Vagina (tissue), 2 donors: Measurements from ENCODE around the gene VPS25.

Experiments
- POLR2A ChIP-seq, 2 donors: fragments of 450-650 bp; IDR thresholded peaks; one replicate each; pipeline ENCODE4 v1.6.1; 2017; ENCODE audit warnings: antibody characterized with exemption in 2 of 2, mild to moderate bottlenecking in 2 of 2, moderate library complexity in 2 of 2
- POLR2AphosphoS5 ChIP-seq, 2 donors: sonication (generic); formaldehyde crosslinking; IDR thresholded peaks; one replicate each; pipeline ENCODE4 v1.9.0; 2017; ENCODE audit warnings: antibody characterized with exemption in 2 of 2, mild to moderate bottlenecking in 2 of 2, low read depth in 1 of 2; ENCODE audit not compliant: insufficient read depth in 1 of 2
- TF ChIP-seq, protein P1 (sequence below), 3 experiments: fragments of 450-650 bp in 2 of 3; fragments of 200-600 bp in 1 of 3; sonication (generic) in 1 of 3; IDR thresholded peaks; one replicate each; pipeline ENCODE4 v1.5.1; 2017 to 2019; ENCODE audit warnings: antibody characterized with exemption in 3 of 3, mild to moderate bottlenecking in 2 of 3, moderate library complexity in 2 of 3

GRCh38 chr17:42743595-42744282 is 29.5 kb upstream of the VPS25 start:
- TF ChIP-seq POLR2AphosphoS5 (IDR thresholded peaks at IDR 0.05; ENCODE audit: insufficient read depth in 1 of 2, low read depth in 1 of 2) (no peak), POLR2A (IDR thresholded peaks at IDR 0.05) (no peak)
- TF ChIP-seq, protein P1, sequence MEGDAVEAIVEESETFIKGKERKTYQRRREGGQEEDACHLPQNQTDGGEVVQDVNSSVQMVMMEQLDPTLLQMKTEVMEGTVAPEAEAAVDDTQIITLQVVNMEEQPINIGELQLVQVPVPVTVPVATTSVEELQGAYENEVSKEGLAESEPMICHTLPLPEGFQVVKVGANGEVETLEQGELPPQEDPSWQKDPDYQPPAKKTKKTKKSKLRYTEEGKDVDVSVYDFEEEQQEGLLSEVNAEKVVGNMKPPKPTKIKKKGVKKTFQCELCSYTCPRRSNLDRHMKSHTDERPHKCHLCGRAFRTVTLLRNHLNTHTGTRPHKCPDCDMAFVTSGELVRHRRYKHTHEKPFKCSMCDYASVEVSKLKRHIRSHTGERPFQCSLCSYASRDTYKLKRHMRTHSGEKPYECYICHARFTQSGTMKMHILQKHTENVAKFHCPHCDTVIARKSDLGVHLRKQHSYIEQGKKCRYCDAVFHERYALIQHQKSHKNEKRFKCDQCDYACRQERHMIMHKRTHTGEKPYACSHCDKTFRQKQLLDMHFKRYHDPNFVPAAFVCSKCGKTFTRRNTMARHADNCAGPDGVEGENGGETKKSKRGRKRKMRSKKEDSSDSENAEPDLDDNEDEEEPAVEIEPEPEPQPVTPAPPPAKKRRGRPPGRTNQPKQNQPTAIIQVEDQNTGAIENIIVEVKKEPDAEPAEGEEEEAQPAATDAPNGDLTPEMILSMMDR (IDR thresholded peaks at IDR 0.05): no peak
